Astrocyte (in vitro differentiated cells and primary cell): ENCODE results near the gene TRIP13.
"Not testable (repeated sequence)": the region's sequence is repeated elsewhere in the genome, so short reads cannot be mapped to it uniquely, and the experiment has no call there.

Experiments used
- CTCF ChIP-seq: IDR thresholded peaks from 2 replicates; pipeline ENCODE4 v1.5.1; 2011; ENCODE audit warnings: low read depth, mild to moderate bottlenecking, inconsistent platforms, low read length, moderate library complexity; ENCODE audit not compliant: insufficient read depth
- EZH2 ChIP-seq: IDR thresholded peaks from 2 replicates; pipeline ENCODE4 v1.6.1; 2012; ENCODE audit warnings: mild to moderate bottlenecking, low read length, inconsistent platforms; ENCODE audit not compliant: insufficient read depth

- not testable (repeated sequence) for TF ChIP-seq CTCF, EZH2
Observed at GRCh38 chr5:846602-847091, 46.0 kb upstream of the TRIP13 start.
